ENCODE results near the gene EXOC2. TPM values are rescaled to one million over a fixed set of nuclear protein-coding genes. Genes with fewer than 3 reads are reported as not detected.
A peak's percentile ranks its signal among the peaks of the same experiment; 100 is the strongest.

The EXOC2 gene
- total and polyA plus RNA-seq, 8 donors = 2.5 to 10.3 (median 6.4) TPM

GRCh38 chr6:485655-486170 is 207.2 kb downstream of the EXOC2 start:
- no peaks in the 10 kb centered on the region for H3K4me1 ChIP-seq
- no peaks in the 10 kb centered on the region for H3K27me3 ChIP-seq
- FAIRE-seq (no peak), ATAC-seq (no peak), DNase-seq (no peak)
- H3K4me3 ChIP-seq = no peak overlapping the region
- H3K9me3 ChIP-seq = no peaks in the 10 kb centered on the region
- no peak for TF ChIP-seq CTCF (IDR thresholded peaks at IDR 0.05)
- peaks cover 0 to 7% (median 3%) of the 10 kb centered on the region in 3 donors for H3K36me3 ChIP-seq
- no peak overlapping the region for H3K27ac ChIP-seq
- WGBS, 2 donors = 97% methylated on average over 15 of the region's 15 CpGs
- intact Hi-C loops (cut with DNase I) = no loop called here

GRCh38 chr6:484746-485145 is 208.2 kb downstream of the EXOC2 start:
- Histone ChIP-seq H3K27me3 (no peaks in the 10 kb centered on the region), H3K4me3 (no peak overlapping the region), H3K9me3 (no peaks in the 10 kb centered on the region), H3K4me1 (no peaks in the 10 kb centered on the region), H3K36me3 (peaks cover 0 to 7% (median 3%) of the 10 kb centered on the region in 3 donors), H3K27ac (no peak overlapping the region)
- intact Hi-C loops (cut with DNase I) = no loop called here
- DNase-seq (no peak), ATAC-seq (no peak), FAIRE-seq (no peak)
- TF ChIP-seq CTCF (IDR thresholded peaks at IDR 0.05) = no peak
- WGBS, 2 donors = 96% methylated on average over 6 of the region's 6 CpGs

- Histone ChIP-seq H3K9me3 (no peaks in the 10 kb centered on the region), H3K36me3 (peaks cover 0 to 7% (median 3%) of the 10 kb centered on the region in 3 donors), H3K4me3 (no peak overlapping the region), H3K27me3 (no peaks in the 10 kb centered on the region), H3K27ac (no peak overlapping the region), H3K4me1 (no peaks in the 10 kb centered on the region)
- intact Hi-C loops (cut with DNase I) = no loop called here
- no peak for DNase-seq
- WGBS, 2 donors = 96 to 97% methylated on average over 4 of the region's 4 CpGs
- ATAC-seq = no peak
- no peak for FAIRE-seq
- TF ChIP-seq CTCF (IDR thresholded peaks at IDR 0.05) = no peak
Measured at GRCh38 chr6:484086-484745, 208.7 kb downstream of the EXOC2 start.

GRCh38 chr6:475314-475713 is 217.6 kb downstream of the EXOC2 start:
- no peaks in the 10 kb centered on the region for H3K36me3 ChIP-seq
- no peaks in the 10 kb centered on the region for H3K27me3 ChIP-seq
- ATAC-seq (no peak), FAIRE-seq (no peak), DNase-seq (no peak)
- no peak overlapping the region for H3K4me3 ChIP-seq
- no peaks in the 10 kb centered on the region for H3K9me3 ChIP-seq
- TF ChIP-seq CTCF (IDR thresholded peaks at IDR 0.05) = no peak
- intact Hi-C loops (cut with DNase I) = no loop called here
- H3K27ac ChIP-seq = no peak overlapping the region
- no peaks in the 10 kb centered on the region for H3K4me1 ChIP-seq
- 52 to 53% methylated on average over 14 of the region's 14 CpGs for WGBS, 2 donors

GRCh38 chr6:474453-475185 is 218.3 kb downstream of the EXOC2 start:
- WGBS, 2 donors = 39 to 40% methylated on average over 19 of the region's 19 CpGs
- FAIRE-seq (no peak), DNase-seq (no peak), ATAC-seq (peak in 3 of 4 donors; percentile 29 to 37 (median 36))
- Histone ChIP-seq H3K36me3 (no peaks in the 10 kb centered on the region), H3K27me3 (no peaks in the 10 kb centered on the region), H3K9me3 (no peaks in the 10 kb centered on the region), H3K4me3 (no peak overlapping the region), H3K4me1 (no peaks in the 10 kb centered on the region), H3K27ac (no peak overlapping the region)
- TF ChIP-seq CTCF (IDR thresholded peaks at IDR 0.05) = no peak
- intact Hi-C loops (cut with DNase I) = no loop called here

All from pancreas (tissue), 10 donors.